HG03025 (cell line): ENCODE results near the gene NEDD4L.
"Not testable (repeated sequence)": the region's sequence is repeated elsewhere in the genome, so short reads cannot be mapped to it uniquely, and the experiment has no call there.

Experiments used
- ATAC-seq: cut with Tn5 transposase; IDR thresholded peaks from one replicate; pipeline ENCODE4 v1.9.1; 2021; ENCODE audit warnings: mild to moderate bottlenecking, moderate library complexity; ENCODE audit not compliant: unreplicated experiment, low FRiP score

NEDD4L gene

DNA sequence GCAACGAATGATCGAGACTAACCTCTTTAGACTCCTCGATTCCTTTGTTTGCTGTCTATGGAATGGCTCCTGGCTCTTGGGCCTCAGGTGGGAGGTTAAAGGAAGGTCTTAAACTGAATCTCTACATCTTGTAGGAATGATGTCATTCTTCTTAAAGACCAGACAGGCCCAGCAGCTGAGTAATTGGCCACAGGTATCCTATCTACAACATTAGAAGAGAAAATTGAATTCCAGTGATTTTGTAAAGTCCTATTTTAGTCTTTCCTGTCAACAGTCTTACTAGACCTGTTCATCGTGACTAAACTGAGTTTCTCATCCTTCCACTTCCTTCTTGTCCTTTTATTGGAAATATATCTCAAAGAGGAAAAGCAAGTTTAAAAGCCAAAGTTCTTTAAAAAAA, 310.0 kb downstream of the NEDD4L start:
- no peak for ATAC-seq

DNA sequence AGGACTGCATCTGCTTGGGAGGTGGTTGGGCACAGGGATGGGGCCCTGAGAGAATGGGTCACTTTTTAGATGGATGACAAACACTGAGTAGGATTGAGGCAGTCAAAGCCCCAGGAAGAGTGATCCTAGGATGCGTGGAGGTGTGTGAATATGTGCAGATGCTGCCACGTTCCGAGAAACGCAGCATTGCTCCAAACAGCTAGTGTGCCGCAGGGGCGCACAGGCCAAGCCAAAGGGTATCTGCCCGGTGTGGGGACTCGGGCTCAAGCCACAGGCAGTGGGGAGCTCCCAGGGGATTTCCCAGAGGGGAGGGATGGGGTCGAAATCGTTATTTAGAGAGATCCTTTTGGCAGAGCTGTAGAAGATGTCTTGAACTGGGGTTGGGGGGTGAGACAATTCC, 310.8 kb downstream of the NEDD4L start:
- ATAC-seq, result no peak

DNA sequence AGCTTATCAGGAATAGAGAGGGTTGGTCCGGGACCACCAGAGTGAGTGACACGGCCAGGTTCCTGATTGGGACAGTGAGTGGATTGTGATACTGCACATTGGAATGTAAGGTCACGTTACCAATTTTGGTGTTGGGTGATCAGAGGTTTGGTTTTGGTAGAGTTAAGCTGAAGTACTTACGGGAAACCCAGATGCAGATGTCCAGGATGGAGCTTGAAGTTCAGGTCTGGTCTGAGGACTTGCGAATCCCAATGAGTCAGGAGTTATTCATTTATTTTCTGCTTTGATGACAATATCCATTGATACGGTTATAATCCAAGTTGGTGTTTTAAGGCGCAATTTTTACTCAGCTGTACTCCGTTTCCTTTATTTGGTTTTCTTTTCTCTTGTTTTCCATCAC, 311.2 kb downstream of the NEDD4L start:
- ATAC-seq, result no peak

DNA sequence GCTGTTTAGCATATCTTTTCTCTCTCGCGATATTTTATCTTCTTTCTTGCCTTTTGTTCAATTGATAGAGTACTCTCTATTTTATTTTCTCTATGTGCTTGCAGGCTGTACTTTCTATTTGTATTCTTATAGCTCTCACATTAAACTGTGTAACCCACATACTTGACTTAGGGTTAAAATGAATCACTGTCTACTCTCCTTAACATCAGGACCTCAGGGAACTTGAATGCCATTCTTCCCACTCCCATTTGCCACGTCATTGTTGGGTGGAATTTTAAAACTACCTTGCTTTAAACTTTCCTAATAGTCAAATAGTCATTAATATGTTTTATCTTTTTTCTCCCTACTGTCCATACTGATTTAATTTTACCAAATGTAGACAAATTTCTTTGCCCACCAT, 315.2 kb downstream of the NEDD4L start:
- no peak for ATAC-seq

DNA sequence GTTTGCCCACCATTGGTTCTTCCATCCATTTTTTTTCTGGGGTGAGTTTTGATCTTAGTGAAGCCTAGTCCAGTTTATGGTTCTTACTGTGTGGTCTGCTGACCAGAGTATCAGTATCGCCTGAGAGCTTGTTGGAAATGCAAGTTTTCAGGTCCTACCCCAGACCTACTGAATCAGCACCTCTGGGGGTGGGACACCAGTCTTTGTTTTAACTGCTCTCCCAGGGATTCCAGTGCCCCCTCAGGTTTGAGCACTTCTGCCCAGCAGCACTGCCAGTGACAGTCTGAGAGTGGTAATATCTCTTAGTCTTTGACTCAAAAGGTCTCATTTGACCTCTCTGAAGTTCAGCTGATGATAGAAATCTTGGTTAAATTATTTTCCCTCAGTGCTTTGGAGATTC, 315.6 kb downstream of the NEDD4L start:
- no peak for ATAC-seq

DNA sequence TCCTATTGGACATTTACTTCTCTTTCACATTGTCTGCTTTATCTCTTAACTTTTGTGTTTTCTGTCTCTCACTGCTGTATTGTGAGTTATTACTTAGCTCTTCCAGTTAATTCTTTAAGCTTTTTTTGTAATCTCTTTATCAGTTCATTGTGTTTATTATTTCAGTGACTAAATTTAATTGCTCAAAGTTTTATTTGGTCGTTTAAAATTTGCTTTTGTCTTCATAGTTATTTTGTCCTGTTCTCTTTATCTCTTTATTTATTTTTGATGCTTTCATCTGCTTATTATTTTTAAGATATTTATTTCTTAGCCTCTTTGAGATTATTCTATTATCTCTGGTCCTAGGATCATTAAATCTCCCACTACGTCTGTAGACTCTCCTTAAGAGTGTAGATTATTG, 316.3 kb downstream of the NEDD4L start:
- ATAC-seq, result no peak

DNA sequence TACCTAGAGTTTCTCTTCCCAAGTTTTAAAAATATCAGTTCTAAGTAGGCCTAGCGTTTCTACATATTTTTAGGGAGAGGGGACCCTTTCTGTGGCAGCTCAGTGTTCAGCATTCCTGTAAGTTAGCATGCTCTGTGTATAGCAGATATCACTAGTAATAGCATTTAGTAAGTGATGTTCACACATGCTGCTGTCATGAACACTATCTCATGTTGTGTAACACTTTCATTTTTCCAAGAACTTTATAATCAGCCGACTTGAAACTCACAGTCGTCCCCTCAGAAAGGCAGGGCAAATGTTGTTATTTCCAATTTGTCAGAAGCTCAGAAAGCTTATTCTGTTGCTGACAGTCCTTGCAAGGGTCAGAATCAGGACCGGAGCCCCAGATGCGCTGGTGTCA, 317.2 kb downstream of the NEDD4L start:
- ATAC-seq, result no peak

DNA sequence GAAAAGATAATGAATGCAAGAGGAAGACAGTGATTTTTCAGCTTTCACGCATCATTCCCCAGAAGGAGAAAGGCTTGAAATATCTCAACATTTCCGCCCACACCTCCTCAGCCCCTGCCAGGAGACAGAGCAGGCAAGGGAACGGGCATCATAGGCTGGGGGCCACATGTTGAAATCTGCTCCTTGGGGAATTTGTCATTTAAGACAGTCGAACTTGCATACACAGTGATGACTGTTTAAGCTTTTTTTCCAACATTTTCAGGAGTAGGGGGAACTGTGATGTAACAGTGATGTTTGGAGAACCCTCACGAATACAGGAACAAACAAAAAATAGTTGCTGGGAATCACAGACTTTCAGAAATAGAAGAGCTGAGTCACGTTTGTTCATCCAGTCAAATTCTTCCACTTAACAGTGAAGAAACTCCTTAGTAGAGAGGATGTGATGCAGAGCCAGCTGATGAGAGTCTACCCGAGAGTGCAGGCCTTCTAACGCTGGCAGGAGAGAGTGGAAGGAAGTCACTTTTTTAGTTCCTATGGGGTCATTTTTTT, 318.1 kb downstream of the NEDD4L start:
- no peak for ATAC-seq

DNA sequence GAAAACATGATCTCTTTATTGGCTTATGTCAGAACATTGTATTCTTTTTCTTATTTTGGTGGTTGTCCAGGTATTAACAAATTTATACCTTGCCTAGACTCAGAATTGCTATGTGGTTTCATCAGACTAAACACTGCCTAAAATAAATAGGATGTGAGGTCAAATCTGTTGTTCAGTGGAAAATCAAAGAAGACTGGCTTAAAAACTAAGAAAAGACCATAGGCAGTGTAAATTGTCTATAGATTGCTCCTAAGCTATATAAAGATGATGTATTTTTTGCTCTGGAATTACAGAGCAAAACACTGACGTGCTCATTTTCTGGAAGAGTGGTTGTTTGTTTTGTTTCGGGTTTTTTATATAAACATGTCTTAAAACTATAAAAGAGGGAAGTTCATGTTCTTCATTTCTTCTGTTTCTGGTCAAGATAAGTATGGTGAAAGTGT, 318.8 kb downstream of the NEDD4L start:
- ATAC-seq, result no peak

DNA sequence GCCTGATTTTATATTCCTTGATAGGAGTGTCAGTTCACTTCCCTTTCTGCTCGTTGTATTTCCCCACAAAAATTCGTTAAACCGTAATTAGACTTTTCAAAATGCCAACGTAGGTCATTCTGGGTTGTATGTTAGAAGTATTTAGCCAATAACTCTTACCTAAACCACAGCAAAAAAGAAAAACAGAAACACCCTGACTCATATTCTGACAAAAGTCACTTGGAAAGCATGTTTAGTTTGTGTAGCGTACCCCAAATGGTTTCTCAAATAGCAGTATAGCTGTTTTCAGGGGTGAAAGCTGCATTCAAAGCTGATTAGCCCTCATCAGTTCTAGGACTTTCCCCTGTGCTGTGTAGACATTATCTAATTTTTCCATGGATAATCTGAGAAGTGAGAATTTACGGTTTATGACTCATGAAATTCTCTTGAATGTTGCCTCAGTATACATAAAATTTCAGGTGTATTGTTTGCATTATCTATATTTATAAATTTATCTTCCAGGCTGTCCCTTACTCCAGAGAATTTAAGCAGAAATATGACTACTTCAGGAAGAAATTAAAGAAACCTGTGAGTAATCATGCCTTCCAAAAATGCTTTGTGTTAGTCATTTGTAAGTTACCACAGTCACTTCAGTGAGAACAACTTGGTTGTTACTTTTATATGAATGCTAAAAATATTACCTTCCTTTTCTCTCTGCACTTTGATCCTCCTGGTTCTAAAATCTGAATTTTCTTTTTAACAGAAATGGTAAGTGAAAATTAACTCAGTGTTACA, 319.9 kb downstream of the NEDD4L start:
- ATAC-seq, result no peak

DNA sequence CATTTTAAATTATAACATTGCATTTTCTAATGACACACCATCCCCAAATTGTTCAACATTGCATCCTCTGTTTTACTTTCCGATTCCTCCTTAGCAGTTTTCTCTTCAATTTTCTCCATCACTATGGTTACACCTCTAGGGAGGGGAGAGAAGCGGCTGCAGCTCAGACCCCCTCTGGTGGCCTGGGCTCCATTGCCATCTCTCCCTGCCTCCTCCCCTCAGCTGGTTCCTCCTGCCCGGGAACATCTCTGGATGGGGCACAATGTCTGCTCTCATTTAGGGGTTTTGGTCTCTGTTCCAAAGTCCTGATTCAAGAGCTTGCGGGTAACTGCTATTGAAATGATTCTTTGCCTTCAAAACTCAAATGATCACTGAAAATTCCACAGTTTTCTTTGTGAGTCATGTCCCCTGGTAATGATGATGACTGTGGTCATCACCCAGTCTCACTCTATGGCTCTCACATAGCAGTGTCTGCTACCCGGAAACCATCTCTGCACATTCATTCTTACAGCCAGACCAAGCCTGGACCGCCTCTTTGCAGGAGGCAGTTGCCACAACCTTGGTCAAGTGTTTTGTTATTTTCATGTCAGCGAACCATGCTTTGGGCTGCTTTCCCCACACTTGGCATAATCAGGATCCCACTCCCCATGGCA, 321.0 kb downstream of the NEDD4L start:
- ATAC-seq, result no peak

DNA sequence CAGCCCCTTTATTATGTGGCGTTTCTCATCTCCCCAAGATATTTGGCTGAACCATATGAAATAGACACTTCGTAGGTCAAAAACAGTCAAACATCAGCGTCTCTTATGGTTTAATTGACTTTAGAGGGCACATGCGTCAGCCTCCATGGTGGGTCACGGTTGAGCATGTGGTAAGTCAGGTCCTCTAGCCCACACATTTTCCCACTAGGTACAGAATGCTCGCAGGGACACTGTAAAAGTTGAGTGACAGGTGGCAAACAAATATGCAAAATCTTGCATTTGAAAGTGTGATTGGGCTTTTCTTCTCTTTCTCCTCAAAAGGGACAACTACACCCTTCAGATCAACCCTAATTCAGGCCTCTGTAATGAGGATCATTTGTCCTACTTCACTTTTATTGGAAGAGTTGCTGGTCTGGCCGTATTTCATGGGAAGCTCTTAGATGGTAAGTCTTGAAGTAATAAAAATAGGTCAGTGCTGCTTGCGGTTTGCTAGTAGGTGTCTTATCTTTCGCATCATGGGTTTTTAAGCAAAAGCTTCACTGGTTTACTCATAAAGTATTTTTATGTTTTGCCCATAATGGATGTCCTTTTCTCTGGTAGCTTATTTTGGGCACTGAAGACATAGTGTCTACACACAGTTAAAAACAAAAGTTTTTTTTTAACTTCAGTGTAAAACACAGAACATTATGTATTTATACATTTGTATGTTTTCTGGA, 323.6 kb downstream of the NEDD4L start:
- ATAC-seq, result peak; percentile 80

DNA sequence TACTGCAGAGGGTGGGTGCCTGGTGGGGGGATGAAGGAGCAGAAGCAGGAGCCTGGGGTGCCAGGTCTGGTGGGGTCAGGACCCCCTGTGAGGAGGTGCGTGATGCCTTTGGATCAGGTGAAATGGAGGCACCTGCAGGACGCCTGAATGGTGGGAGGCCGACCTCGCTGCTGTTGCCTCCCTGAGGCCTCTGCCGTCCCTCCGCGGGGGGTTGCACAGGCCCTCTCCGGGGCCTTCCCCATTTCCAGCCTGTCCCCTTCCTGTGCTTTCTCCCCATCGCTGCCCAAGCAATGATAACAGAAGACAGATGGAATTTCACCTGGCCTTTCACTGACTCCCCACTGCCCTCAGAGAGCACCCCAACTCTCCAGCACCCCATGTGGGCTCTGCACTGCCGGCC, 325.6 kb downstream of the NEDD4L start:
- ATAC-seq, result no peak

DNA sequence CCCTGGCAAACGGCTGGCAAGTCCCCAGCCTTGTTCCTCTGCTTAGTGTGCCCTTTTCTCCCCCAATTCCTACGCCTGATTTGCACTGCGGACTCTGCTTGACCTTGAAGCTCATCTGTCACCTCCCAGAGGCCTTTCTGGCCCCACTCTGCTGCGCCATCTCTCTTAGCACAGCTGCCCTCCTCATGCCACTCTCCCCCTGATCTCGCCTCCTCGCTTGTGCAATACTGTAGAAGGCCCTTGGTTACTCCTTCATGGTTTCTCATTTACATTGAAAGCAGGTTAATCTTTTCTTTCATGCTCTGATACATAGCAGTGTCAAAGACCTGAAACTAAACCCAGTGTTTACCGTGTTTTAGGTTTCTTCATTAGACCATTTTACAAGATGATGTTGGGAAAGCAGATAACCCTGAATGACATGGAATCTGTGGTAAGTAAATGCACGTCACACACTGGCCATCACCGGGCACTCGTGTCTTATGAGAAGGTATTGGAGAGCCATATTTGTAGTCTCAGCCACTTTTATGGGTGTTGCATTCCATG, 326.1 kb downstream of the NEDD4L start:
- no peak for ATAC-seq

DNA sequence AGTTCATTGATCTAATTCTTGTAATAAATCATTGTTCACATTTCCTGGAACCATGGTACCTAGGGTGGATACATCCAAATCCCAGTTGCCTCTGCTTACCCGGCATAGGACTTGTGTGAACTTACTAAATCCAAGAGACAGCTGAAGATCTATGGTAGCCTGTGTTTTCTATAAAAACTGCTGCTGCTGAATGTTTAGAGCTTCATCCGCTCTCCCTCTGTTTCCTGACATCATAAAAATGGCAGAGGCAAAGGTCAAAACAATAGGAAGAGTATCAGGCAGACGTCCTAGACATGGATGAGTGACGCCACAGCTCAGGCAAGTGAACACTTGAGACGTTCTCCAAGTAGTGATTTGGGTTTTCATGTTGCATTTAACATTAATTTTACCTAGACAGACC, 326.6 kb downstream of the NEDD4L start:
- ATAC-seq, result no peak

DNA sequence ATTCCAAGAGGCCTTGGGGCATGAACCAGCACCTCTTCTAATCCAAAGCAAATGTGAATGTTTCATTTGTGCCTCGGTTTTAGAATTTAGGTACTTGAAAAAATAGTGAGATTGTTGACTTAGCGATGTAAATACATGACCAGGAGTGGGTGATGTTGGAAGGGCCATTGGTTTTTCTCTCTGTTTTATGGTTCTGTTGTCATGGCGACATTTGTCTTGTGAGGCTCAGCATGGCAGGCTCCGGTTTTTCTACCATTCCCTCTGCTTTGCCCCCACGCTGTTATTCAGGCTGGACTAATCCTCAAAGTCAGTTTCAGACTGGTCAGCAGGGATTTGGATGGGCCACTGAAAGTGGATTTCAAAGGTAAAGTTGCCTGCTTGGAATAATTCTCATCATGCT, 329.5 kb downstream of the NEDD4L start:
- no peak for ATAC-seq

DNA sequence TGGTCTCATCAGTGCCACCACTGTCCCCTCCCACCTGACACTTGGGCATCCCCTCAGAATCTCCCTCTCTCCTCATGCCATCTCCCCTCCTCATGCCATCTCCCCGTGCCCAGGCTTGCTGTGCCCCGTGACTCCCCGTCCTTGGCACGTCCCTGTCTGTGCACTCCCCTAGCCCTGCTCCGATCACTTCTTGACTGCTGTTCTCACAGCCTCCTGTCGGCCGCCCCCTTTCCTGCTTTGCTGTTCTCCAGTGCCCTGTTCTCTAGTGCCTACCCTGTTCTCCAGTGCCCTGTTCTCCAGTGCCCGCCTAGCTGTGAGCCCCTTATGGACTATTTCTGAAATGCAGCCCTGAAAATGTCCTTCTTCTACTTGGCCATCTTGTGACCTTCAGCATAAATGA, 331.0 kb downstream of the NEDD4L start:
- ATAC-seq, result no peak

DNA sequence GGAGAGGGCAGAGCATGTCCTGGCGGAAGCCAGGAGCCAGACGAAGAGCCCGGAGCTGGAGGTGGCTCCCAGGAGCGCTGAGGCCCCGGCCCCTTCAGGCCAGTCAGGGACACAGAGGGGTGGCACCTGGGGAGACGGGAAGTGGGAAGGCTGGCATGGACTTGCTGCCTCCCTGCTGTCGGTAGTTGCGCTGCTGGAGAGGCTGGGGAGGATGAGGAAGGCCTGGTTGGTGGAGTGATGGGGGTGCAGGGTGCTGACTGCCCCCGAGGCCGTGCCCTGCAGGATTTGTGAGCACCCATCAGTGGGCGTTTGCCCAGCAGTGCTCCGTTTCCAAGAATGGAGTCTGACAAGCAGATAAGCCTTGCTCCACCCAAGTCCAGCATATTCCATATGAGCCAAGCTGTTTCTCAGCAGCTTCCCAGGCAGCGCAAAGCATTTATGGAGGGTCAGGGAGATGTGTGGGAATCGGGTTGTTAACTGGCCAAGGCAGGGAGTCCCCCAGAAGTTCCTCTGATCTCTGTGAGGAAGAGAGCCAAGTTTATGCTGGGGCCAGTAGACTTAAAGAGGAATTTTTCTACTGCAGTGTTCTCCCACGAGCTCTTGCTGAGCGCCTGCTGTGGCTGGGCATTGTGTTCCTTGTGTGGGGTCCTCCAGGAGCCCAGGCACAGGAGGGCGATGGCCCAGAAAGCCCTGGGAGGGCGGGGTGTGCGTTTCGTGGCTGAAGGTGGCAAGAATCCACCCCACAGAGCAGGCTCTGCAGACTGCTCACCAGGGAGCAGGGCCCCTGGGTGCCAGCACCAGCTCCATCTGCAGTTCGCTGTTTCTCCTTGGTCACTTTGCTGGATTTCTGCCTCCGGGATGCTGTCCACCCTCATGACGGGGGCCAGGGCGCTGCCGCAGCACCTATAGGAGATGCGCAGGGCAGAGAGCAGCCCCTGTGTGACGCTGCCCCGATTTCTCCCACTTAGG, 334.7 kb downstream of the NEDD4L start:
- no peak for ATAC-seq

DNA sequence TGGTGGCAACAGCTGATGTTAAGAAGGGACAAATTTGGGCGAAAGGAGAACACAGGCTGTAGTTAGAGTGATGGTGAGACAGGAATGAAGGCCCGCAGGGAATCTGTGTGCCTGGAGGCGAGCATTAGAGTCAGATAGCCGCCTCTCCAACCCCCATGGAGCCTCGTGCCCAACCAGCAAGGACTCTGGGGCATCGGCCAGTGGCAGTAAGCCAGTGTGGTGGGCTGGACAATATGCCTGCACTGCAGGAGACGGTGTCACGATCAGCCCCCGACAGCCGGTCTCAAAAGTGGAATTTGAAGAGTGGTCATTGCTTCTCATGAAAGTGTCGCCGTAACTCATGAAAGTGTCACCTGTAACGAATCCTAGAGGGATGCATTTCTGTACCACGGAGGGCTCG, 335.4 kb downstream of the NEDD4L start:
- no peak for ATAC-seq

DNA sequence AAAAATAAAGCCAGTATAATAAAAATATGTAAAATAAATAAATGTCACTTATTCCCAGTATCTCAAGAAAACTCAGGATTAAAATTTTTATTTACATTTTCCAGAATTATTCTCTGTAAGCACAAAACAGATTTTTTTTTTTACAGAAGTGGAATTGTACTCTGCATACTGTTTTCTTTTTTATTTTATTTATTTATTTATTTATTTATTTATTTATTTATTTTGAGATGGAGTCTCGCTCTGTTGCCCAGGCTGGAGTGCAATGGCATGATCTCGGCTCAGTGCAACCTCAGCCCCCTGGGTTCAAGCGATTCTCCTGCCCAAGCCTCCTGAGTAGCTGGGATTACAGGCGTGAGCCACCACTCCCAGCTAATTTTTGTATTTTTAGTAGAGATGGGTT, 336.1 kb downstream of the NEDD4L start:
- ATAC-seq, result not testable (repeated sequence)
